Measurements from ENCODE around the gene COQ4.

GRCh38 chr9:128285033-128285784 is 37.4 kb upstream of the COQ4 start:
- TF ChIP-seq POLR2AphosphoS5 (IDR thresholded peaks at IDR 0.05; ENCODE audit: low read depth, low read length) (no peak), SIN3A (IDR thresholded peaks at IDR 0.05; ENCODE audit: borderline replicate concordance, insufficient read depth, low read length) (no peak), TAF1 (IDR thresholded peaks at IDR 0.05; ENCODE audit: borderline replicate concordance, insufficient read depth, low read length) (no peak)

All from PFSK-1 (cell line).